NCI-H446 (cell line): ENCODE results near the gene HSD17B1.
"Not testable (repeated sequence)": the region's sequence is repeated elsewhere in the genome, so short reads cannot be mapped to it uniquely, and the experiment has no call there.

Source experiments
- DNase-seq, 2 experiments: peaks; one replicate each; lab custom pipeline; 2025; lab: John Stamatoyannopoulos, UW

The HSD17B1 gene

DNA sequence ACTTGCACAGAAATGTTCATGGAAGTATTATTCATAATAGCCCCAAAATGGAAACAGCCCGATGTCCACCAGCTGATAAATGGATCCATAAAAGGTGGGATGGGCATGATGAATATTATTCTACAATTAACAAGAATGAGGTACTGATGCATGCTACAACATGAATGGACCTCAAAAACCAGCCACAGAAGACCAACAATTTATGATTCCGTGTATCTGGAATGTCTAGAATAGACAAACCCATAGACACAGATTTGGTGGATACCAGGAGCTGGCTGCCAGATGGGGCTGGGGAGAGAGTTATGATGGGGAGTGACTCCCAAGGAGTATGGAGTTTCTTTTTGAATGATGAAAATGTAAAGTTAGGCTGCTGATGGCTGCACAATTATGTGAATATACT, 27.5 kb upstream of the HSD17B1 start:
- no peak for DNase-seq

DNA sequence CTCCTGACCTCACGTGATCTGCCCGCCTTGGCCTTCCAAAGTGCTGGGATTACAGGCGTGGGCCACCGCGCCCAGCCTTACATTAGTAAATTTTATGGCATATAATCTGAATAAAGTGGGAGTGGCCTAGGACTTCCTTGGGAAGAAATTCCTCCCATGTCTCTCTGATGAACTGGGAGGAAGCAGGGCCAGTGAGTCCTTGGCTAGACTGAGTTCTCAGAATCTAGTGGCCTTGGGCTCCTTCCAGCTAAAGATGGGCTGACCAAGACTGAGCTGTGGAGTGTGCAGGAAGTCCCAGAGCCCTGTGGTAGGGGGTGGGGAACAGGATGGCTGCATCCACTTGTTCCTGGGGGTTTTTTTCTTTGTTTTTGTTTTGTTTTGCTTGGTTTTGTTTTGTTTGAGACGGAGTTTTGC, 26.7 kb upstream of the HSD17B1 start:
- DNase-seq = no peak

DNA sequence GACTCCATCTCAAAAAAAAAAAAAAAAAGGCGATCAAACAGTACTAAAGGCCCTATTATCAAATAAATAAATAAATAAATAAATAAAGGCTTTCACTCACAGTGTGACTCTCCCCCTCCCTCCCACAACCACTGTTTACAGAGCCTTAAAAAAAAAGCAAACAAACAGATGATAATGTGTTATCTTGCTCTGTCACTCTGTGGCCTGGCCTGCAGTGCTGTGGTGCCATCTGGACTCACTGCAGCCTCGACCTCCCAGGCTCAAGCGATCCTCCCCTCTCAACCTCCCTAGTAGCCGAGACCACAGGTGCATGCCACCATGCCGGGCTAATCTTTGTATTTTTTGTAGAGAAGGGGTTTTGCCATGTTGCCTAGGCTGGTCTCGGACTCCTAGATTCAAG, 24.8 kb upstream of the HSD17B1 start:
- no peak for DNase-seq

DNA sequence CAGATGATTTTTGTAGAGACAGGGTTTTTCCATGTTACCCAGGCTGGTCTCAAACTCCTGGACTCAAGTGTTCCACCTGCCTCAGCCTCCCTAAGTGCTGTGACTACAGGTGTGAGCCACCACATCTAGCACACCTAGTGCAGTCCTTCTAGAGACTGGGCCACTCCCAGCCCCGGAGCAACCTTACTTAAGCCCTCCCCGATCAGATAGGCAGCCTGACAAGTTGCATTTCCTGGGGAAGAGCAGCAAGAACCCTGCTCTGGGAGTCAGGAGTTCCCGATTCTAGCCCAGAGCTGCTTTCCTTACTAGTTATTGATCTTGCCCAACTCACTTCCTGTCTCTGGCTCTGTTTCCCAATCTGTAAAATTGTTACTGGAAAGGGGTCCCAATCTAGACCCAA, 23.7 kb upstream of the HSD17B1 start:
- DNase-seq = no peak

DNA sequence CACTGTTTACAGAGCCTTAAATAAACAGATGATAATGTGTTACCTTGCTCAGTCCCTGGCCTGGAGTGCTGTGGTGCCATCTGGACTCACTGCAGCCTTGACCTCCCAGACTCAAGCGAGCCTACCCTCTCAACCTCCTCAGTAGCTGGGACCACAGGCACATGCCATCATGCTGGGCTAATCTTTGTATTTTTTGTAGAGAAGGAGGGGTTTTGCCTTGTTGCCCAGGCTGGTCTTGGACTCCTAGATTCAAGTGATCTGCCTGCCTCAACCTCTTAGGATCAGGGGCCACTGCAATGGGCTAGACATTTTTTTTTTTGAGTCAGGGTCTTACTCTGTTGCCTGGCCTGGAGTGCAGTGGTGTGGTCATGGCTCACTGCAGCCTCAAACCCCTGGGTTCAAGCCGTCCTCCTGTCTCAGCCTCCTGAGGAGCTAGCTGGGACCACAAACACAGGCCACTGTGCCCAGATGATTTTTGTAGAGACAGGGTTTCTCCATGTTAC, 21.7 kb upstream of the HSD17B1 start:
- no peak for DNase-seq

DNA sequence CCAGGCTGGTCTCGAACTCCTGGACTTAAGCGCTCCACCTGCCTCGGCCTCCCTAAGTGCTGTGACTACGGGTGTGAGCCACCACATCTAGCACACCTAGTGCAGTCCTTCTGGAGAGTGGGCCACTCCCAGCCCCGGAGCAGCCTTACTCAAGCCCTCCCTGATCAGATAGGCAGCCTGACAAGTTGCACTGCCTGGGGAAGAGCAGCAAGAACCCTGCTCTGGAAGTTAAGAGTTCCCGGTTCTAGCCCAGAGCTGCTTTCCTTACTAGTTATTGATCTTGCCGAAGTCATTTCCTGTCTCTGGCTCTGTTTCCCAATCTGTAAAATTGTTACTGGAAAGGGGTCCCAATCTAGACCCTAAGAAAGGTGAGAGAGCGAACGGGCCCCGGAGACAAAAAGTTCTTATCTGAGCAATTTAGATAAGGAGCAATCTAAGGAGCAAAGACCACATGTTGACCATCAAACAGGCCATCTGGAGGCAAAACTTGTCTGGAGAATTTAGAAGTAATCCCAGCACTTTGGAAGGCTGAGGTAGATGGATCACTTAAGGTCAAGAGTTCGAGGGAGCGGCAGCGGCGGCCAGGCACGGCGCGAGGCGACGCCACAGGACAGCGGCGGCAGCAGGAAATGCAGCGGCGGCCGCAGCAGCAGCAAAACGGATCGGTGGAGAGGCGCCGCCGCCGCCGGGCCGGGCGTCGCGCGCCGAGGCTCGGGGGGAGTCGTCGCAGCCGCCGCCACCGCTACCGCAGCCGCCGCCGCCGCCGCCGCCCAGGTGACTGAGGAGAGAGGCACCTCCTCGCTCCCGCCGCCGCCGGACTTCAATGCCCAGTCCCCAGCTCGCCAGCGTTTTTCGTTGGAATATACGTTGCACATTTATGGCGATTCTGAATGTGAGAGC, 21.0 kb upstream of the HSD17B1 start:
- no peak for DNase-seq

DNA sequence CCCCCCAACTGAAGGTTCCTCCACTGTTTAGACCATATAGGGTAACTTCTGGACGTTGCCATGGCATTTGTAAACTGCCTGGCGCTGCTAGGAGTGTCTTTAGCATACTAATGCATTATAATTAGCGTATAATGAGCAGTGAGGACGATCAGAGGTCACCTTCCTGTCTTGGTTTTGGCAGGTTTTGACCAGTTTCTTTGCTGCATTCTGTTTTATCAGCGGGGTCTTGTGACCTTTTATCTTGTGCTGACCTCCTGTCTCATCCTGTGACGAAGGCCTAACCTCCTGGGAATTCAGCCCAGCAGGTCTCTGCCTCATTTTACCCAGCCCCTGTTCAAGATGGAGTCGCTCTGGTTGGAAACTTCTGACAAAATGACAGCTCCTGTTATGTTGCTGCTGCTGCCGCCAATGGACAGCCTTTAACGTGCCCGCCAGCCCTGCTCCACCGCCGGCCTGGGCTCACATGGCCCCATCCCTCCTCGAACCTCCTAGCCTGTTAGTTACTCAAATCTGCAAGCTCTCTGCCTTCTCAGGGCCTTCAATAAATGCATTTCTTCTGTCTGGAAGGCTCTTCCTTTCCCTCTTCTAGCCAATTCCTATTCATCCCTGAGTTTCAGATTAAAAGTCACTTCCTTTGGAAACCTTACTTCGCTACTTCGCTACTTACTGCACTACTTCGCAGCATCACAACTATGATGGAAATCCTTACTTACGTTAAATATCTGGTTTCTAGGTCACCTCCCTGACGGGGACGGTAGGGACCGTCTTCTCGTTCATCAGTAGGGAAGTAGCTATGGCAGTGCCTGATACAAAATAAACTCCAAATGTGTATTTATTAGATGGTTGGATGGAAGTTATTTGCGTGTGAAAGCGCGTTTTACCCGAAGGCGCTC, 17.3 kb upstream of the HSD17B1 start:
- DNase-seq = no peak

DNA sequence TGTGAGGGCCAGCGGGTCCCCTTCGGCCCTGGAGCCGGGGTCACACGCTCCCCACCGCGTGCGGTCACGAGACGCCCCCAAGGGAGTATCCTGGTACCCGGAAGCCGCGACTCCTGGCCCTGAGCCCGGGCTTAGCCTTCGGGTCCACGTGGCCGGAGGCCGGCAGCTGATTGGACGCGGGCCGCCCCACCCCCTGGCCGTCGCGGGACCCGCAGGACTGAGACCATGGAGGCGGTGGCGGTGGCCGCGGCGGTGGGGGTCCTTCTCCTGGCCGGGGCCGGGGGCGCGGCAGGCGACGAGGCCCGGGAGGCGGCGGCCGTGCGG, 16.7 kb upstream of the HSD17B1 start, which contains the start of gene NAGLU:
Gene NAGLU (plus strand): TSS at position 194 of the 324 bp plus-strand sequence. CDS start 32 bp downstream, at position 226.
- DNase-seq = peak; percentile 89 to 95

DNA sequence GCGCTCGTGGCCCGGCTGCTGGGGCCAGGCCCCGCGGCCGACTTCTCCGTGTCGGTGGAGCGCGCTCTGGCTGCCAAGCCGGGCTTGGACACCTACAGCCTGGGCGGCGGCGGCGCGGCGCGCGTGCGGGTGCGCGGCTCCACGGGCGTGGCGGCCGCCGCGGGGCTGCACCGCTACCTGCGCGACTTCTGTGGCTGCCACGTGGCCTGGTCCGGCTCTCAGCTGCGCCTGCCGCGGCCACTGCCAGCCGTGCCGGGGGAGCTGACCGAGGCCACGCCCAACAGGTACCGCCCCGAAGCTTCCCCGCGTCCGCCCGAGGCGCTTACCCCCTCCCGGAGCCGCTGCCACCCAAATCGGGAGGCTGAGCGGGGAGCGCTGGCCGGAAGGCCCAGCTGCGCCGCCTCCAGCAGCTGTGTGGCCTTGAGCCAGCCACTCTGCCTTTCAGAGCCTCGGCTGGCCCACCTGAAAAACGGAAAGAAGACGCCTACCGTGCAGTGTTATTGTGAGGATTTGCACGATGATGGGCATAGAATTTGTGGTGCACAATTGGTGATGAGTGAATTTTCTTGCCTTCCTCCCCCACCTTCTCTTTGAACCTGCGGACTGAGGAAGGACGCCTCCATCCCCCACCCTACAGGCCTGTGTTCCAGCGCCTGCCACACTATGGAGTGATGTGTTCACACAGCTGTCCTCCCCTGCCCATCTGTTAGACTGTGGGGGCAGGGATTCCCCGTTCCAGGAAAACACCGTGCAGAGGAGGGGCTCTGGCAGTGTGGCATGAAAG, 16.2 kb upstream of the HSD17B1 start:
- DNase-seq = peak in 1 of 2 experiments; percentile 71

DNA sequence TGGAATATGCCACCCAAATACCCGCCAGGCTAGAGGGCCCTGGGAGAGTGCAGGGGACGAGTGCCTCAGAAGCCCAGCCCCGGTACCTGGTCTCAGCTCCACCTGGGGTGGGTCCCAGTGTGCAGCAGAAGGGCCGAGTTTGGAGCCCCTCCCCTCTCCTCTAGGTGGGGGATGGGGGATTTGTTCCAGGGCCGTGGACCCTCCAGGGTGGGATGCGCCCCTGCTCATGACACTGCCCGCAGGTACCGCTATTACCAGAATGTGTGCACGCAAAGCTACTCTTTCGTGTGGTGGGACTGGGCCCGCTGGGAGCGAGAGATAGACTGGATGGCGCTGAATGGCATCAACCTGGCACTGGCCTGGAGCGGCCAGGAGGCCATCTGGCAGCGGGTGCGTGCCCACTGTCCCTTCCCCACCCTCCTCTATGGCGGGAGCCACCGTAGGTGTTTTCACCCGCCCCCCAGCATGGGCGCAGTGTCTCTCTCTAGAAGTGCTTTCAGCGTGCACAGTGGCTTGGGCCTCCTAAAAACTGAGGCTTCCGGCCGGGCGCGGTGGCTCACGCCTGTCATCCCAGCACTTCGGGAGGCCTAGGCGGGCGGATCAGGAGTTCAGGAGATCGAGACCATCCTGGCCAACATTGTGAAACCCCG, 15.4 kb upstream of the HSD17B1 start:
- no peak for DNase-seq

DNA sequence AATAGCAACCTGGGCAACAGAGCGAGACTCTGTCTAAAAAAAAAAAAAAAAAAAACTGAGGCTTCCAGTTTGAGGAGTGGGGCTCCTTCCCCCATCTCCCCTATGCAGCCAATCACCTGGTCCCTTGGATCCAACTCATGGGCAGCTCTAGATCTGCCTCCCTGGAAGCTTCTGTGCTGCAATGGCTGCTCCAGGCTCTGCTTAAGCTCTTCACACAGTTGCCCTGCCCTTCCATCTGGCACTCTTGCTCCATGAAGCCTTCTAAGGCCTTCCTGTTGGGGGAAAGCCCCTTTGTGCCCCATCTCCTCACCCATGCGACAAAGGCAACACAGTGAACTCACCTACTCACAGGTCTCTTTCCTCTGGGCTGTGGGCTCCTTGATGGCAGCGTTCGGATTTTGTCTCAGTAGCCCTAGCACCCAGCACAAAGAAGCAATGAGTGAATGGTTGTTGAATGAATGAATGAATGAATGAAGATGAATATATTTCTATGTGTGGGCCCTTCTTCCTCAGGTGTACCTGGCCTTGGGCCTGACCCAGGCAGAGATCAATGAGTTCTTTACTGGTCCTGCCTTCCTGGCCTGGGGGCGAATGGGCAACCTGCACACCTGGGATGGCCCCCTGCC, 14.8 kb upstream of the HSD17B1 start:
- no peak for DNase-seq

DNA sequence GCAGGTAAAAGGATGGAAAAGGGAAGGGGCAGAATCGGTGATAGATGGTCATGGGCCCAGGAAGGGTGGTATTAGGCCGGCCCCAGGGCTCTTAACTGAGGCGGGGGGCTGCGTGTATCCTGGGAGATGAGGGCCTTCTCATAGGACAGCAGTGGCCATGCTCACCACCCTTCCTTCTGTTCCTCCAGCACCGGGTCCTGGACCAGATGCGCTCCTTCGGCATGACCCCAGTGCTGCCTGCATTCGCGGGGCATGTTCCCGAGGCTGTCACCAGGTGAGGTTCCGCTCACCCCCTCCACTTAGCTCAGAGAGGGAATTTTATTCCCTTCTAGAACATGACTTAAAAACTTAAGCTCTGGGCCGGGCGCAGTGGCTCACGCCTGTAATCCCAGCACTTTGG, 14.2 kb upstream of the HSD17B1 start:
- DNase-seq = no peak

DNA sequence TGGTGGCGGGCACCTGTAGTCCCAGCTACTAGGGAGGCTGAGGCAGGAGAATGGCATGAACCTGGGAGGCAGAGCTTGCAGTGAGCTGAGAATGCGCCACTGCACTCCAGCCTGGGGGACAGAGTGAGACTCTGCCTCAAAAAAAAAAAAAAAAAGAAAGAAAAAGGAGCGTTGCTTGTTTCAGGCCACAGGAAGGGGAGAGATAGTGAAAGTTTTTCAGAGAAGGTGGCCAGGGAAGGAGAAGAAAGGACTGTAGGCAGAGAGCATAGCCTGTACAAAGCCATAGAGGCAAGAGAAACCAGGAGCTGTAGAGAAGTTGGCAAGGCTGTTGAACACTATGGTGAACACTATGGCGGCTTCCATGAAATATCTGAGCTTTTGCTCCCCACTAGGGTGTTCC, 12.2 kb upstream of the HSD17B1 start:
- DNase-seq = not testable (repeated sequence)

DNA sequence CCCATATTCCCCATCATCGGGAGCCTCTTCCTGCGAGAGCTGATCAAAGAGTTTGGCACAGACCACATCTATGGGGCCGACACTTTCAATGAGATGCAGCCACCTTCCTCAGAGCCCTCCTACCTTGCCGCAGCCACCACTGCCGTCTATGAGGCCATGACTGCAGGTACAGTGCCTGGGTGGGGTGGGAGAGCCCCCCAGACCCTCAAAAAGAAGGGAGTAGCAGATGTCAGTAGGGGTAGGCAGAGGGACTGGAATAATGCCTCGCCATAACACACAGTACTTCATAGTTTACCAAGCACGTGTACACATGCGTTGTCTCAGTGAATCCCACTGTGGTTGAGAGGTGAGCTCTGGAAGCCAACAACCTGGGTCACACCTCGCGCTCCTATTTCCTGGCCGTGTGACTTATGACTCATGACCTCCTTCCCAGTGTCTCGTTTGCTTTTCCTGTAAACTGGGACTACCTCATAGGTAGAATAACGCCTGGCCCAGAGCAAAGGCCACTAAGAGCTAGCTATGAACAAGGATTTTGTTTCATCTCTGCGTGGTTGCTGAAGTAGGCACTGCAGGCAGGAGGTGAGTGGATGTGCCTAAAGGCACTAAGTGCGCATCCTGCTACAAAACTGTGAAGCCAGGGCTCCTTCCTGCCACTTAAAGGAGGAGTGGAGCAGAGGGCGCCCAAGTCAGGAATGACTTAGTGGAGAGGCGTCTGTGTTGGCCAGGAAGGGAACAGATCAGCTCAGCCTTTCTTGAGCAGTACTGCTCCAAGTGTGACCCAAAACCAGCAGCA, 11.5 kb upstream of the HSD17B1 start:
- DNase-seq = no peak

DNA sequence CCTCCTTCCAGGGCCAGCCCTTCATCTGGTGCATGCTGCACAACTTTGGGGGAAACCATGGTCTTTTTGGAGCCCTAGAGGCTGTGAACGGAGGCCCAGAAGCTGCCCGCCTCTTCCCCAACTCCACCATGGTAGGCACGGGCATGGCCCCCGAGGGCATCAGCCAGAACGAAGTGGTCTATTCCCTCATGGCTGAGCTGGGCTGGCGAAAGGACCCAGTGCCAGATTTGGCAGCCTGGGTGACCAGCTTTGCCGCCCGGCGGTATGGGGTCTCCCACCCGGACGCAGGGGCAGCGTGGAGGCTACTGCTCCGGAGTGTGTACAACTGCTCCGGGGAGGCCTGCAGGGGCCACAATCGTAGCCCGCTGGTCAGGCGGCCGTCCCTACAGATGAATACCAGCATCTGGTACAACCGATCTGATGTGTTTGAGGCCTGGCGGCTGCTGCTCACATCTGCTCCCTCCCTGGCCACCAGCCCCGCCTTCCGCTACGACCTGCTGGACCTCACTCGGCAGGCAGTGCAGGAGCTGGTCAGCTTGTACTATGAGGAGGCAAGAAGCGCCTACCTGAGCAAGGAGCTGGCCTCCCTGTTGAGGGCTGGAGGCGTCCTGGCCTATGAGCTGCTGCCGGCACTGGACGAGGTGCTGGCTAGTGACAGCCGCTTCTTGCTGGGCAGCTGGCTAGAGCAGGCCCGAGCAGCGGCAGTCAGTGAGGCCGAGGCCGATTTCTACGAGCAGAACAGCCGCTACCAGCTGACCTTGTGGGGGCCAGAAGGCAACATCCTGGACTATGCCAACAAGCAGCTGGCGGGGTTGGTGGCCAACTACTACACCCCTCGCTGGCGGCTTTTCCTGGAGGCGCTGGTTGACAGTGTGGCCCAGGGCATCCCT, 9.3 kb upstream of the HSD17B1 start:
- no peak for DNase-seq

DNA sequence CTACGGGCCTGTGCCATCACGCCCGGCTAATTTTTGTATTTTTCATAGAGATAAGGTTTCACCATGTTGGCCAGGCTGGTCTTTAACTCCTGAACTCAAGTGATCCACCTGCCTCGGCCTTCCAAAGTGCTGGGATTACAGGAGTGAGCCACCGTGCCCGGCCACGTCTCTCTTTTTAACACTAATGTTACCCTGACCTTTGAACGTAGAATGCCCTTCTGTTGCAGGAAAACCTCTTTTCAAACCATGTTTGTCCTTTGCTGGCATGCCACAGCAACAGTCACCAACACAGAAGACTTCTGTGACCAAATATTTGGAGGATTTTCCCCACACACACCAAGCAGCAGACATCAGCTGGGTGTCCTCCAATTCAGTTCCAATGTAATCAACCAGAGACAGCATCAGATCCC, 7.8 kb upstream of the HSD17B1 start:
- DNase-seq = no peak

DNA sequence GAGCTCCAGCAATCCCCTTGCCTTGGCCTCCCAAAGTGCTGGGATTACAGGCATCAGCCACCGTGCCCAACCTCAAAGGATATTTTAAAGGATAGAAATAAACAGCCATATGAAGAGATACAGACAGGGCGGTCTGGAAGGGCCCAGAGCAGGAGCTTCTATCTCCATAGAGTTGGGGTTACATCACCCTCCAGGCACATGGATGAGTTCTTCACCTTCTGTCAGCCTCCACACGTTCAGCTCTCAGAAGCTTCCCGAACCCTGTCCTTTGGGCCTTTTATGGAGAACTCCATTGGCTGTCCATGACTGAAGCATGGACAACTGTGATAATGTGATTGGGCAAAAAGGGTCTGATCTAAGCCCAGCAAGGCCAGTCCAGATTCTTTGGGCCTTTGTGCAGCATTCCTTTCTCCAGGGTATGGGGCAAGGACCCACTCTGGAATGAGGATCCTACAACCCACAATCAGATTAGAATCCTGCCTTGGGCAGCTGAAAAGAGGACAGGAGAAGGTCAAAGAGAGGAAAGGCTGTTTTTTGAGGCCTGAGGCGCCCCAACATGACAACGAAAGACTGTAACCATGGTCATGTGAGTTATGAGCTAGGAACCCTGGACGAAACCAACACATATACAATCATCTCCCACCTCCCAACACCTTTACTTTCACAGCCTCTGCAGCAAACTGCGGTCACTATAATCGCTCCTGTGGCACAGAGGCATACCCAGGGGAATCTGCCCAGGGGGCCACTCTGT, 6.8 kb upstream of the HSD17B1 start:
- DNase-seq = not testable (repeated sequence)

DNA sequence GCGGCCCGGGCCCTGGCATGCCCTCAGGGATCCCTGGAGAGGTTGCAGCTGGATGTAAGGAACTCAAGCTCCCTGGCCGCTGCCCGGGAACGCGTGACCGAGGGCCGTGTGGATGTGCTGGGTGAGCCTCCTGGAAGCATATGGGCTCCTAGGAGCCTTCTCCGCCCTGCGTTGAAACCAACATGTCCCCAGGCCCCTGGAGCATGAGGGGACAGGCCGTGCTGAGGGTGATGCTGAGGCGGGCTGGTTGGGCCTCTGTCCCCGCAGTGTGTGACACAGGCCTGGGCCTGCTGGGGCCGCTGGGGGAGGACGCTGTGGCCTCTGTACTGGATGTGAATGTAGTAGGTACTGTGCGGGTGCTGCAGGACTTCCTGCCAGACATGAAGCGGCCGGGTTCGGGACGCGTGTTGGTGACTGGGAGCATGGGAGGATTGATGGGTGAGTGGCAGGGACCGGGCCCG, 5.7 kb upstream of the HSD17B1 start:
- DNase-seq = no peak
